Measurements from ENCODE around the gene PRKACA.

PRKACA gene

DNA sequence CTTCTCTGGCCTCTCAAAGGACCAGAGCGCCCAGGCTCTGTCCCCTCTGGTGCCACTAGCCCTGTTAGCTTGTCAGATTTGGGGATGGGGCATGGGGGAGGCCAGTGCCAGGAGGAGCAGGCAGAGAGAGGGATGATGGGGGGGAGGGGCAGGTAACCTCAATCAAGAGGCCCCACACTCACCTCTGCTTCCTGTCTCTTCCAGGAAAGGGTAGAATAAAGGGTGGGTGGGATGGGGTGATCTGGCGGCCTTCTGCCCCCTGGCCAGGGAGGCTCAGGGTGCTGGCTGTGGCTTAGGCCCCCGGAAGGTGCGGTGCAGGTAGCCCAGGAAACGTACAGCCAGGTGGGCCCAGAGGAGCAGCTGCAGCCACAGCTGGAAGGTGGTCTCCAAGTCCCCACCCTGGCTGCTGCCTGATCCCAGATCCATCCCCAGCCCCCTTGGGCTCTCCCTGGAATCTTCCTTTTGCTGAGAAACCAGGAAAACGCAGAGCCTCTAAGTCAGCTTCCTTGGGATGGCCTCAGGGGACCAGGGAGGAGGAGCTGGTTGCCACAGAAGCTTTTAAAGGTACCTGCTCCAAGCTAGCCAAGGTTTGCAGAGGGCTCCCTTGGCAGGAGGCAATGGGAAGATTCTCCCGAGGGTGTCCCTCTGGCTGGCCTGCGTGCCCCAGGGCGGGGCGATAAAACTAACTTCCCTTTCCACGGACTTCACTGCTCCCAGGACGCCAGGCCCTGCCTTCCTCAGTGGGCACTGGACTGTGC is 5.3 kb downstream of the PRKACA start:
- DNase-seq (ENCODE audit: low spot score), result no peak
- peak overlapping the region; percentile 65 for H3K4me3 ChIP-seq
- H3K27ac ChIP-seq, result peak overlapping the region; percentile 79 to 100
- TF ChIP-seq, protein P1, sequence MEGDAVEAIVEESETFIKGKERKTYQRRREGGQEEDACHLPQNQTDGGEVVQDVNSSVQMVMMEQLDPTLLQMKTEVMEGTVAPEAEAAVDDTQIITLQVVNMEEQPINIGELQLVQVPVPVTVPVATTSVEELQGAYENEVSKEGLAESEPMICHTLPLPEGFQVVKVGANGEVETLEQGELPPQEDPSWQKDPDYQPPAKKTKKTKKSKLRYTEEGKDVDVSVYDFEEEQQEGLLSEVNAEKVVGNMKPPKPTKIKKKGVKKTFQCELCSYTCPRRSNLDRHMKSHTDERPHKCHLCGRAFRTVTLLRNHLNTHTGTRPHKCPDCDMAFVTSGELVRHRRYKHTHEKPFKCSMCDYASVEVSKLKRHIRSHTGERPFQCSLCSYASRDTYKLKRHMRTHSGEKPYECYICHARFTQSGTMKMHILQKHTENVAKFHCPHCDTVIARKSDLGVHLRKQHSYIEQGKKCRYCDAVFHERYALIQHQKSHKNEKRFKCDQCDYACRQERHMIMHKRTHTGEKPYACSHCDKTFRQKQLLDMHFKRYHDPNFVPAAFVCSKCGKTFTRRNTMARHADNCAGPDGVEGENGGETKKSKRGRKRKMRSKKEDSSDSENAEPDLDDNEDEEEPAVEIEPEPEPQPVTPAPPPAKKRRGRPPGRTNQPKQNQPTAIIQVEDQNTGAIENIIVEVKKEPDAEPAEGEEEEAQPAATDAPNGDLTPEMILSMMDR (IDR thresholded peaks at IDR 0.05), result no peak

- DNase-seq (ENCODE audit: low spot score), result no peak
- Histone ChIP-seq H3K27ac (peak overlapping the region in 1 of 2 donors; percentile 100), H3K4me3 (no peak overlapping the region)
- TF ChIP-seq, protein P1 (IDR thresholded peaks at IDR 0.05), result no peak
Observed at GRCh38 chr19:14111486-14111885, 6.1 kb downstream of the PRKACA start.

DNA sequence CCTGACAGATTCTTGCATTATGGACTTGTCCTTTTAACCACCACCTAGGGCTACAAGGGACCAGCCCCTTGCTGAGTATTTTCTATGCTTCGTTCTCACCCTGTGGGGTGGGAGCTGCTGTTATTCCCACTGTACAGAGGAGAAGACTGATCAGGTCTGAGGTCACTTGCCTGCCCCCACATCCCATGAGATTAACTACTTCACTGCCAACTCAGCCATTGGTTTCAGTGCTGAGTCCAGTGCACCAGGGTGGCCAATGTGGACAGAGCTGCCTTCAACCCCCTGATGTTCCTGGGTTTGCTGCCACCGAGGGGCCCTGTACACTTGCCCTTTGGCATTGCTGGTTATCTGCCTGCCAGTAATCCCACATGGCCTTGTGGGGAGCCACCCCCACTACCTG is 6.9 kb downstream of the PRKACA start:
- no peak for DNase-seq (ENCODE audit: low spot score)
- TF ChIP-seq, protein P1 (IDR thresholded peaks at IDR 0.05), result no peak
- Histone ChIP-seq H3K4me3 (no peak overlapping the region), H3K27ac (peak overlapping the region in 1 of 2 donors; percentile 42)

- TF ChIP-seq, protein P1 (IDR thresholded peaks at IDR 0.05), result no peak
- Histone ChIP-seq H3K4me3 (peak overlapping the region; percentile 40), H3K27ac (peak overlapping the region; percentile 81 to 94)
- DNase-seq (ENCODE audit: low spot score), result no peak
Observed at GRCh38 chr19:14107581-14108461, 9.7 kb downstream of the PRKACA start.

GRCh38 chr19:14106840-14107239 is 10.7 kb downstream of the PRKACA start:
- TF ChIP-seq, protein P1 (IDR thresholded peaks at IDR 0.05), result no peak
- peak overlapping the region; percentile 81 to 94 for H3K27ac ChIP-seq
- H3K4me3 ChIP-seq, result no peak overlapping the region
- no peak for DNase-seq (ENCODE audit: low spot score)

DNA sequence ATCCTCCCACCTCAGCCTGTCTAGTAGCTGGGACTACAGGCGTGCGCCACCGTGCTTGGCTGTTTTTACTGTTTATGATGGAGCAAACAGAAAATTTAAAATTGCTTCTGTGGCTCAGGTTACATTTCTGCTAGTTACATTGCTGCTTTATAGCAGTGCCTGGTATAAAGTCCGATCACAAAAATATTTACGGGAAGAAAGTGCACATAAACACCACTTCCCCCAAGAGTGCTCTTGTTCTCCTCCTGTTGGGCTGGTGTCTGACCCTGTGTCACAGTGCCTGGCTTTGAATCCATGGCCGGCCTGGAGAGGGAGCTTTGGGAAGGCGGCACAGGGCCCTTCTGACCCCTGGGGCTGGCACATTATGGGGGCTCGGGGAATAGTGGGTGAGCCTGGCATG is 11.9 kb downstream of the PRKACA start:
- Histone ChIP-seq H3K27ac (peak overlapping the region in 1 of 2 donors; percentile 94), H3K4me3 (no peak overlapping the region)
- TF ChIP-seq, protein P1 (IDR thresholded peaks at IDR 0.05), result no peak
- no peak for DNase-seq (ENCODE audit: low spot score)
